Testis (tissue), 3 donors: ENCODE data around the gene KIFC1. TPM values are rescaled to one million over a fixed set of nuclear protein-coding genes. Genes with fewer than 3 reads are reported as not detected.

ENCODE experiments used
- DNase-seq: peaks from one replicate; pipeline ENCODE4 v3.0.0-alpha.2; 2019
- H3K27ac ChIP-seq, 2 donors: fragments of 200-600 bp; sonication (generic); one replicate each; pipeline ENCODE4 v1.5.1; 2019
- H3K27me3 ChIP-seq: fragments of 200-600 bp; sonication (generic); one replicate; pipeline ENCODE4 v1.5.1; 2019
- H3K36me3 ChIP-seq: fragments of 200-600 bp; sonication (generic); one replicate; pipeline ENCODE4 v1.5.1; 2017; ENCODE audit warnings: low read depth; ENCODE audit errors: missing control alignments
- H3K4me1 ChIP-seq: fragments of 200-600 bp; sonication (generic); one replicate; pipeline ENCODE4 v1.5.1; 2019
- H3K4me3 ChIP-seq, 2 donors: fragments of 200-600 bp; sonication (generic); one replicate each; pipeline ENCODE4 v1.5.1; 2017 to 2019
- H3K9me3 ChIP-seq: fragments of 200-600 bp; sonication (generic); one replicate; pipeline ENCODE4 v1.5.1; 2017
- CTCF ChIP-seq, 3 experiments: fragments of 450-650 bp in 2 of 3; fragments of 200-600 bp in 1 of 3; sonication (generic) in 1 of 3; IDR thresholded peaks; one replicate each; pipeline ENCODE4 v1.5.1; 2016 to 2019; ENCODE audit warnings: antibody characterized with exemption in 3 of 3, mild to moderate bottlenecking in 2 of 3, moderate library complexity in 1 of 3
- POLR2A ChIP-seq: fragments of 450-650 bp; IDR thresholded peaks from one replicate; pipeline ENCODE4 v1.6.1; 2017; ENCODE audit warnings: antibody characterized with exemption, mild to moderate bottlenecking, moderate library complexity
- WGBS, 2 donors: methylation state at CpG; one replicate each; pipeline ENCODE4 v1.1.5; 2018; 5-methylcytosine and 5-hydroxymethylcytosine counted together
- intact Hi-C: fragments of 100-400 bp; cut with DNase I; formaldehyde crosslinking; loops from one replicate; pipeline ENCODE4 v1.15.1; 2023; ENCODE audit warnings: low total_unique reads
- polyA plus RNA-seq: library from polyadenylated mRNA; stranded (reverse); fragments of 350-450 nt; fragmentation: Illumina TruSeq; extraction: RNeasy Lipid Tissue Mini Kit (QIAGEN cat#74804); gene quantifications from one replicate; pipeline ENCODE4 v1.2.3, GENCODE V29; 2014; ENCODE audit warnings: low read depth, low replicate concordance; ENCODE audit not compliant: insufficient read depth
- total RNA-seq, 2 donors: library from RNA; depleted of rRNA; stranded (reverse); fragments of >200 nt; gene quantifications; one replicate each; pipeline ENCODE4 v1.2.3, GENCODE V29; 2016

Gene KIFC1
- total and polyA plus RNA-seq, 3 donors from 2014 or later = 19.8 to 22.5 (median 20.2) TPM

GRCh38 chr6:33423777-33424176 lies 32.2 kb downstream of the KIFC1 start:
- Histone ChIP-seq H3K4me3 (no peak overlapping the region), H3K27me3 (no peaks in the 10 kb centered on the region), H3K4me1 (peaks cover 41% of the 10 kb centered on the region), H3K27ac (no peak overlapping the region), H3K9me3 (no peaks in the 10 kb centered on the region), H3K36me3 (no peaks in the 10 kb centered on the region)
- DNase-seq = no peak
- intact Hi-C loops = no loop called here
- TF ChIP-seq POLR2A (no peak), CTCF (IDR thresholded peaks at IDR 0.05) (no peak)
- WGBS, 2 donors = 95 to 100% methylated on average over 2 of the region's 2 CpGs

- no peaks in the 10 kb centered on the region for H3K27me3 ChIP-seq
- 5 to 7% methylated on average over 12 of the region's 12 CpGs for WGBS, 2 donors
- no peak for DNase-seq
- peak overlapping the region; percentile 46 to 83 for H3K4me3 ChIP-seq
- TF ChIP-seq POLR2A (no peak), CTCF (IDR thresholded peaks at IDR 0.05) (no peak)
- peak overlapping the region; percentile 86 to 97 for H3K27ac ChIP-seq
- intact Hi-C loops = no loop called here
- H3K36me3 ChIP-seq = no peaks in the 10 kb centered on the region
- H3K4me1 ChIP-seq = peaks cover 40% of the 10 kb centered on the region
- no peaks in the 10 kb centered on the region for H3K9me3 ChIP-seq
Observed at GRCh38 chr6:33424855-33425667, 33.4 kb downstream of the KIFC1 start.

- H3K9me3 ChIP-seq = no peaks in the 10 kb centered on the region
- peak overlapping the region; percentile 46 to 83 for H3K4me3 ChIP-seq
- TF ChIP-seq CTCF (IDR thresholded peaks at IDR 0.05) (peak in 2 of 3 experiments; percentile 46 to 61), POLR2A (no peak)
- intact Hi-C loops = no loop called here
- 1 to 2% methylated on average over 24 to 36 of the region's 43 CpGs for WGBS, 2 donors
- H3K27ac ChIP-seq = peak overlapping the region; percentile 86 to 97
- no peaks in the 10 kb centered on the region for H3K36me3 ChIP-seq
- no peaks in the 10 kb centered on the region for H3K27me3 ChIP-seq
- peaks cover 48% of the 10 kb centered on the region for H3K4me1 ChIP-seq
- peak; percentile 91 for DNase-seq
Observed at GRCh38 chr6:33425668-33426577, 34.3 kb downstream of the KIFC1 start.

- H3K4me1 ChIP-seq = peaks cover 48% of the 10 kb centered on the region
- H3K36me3 ChIP-seq = no peaks in the 10 kb centered on the region
- WGBS, 2 donors = 6 to 9% methylated on average over 12 of the region's 12 CpGs
- TF ChIP-seq POLR2A (no peak), CTCF (IDR thresholded peaks at IDR 0.05) (no peak)
- DNase-seq = no peak
- H3K9me3 ChIP-seq = no peaks in the 10 kb centered on the region
- peak overlapping the region; percentile 86 to 97 for H3K27ac ChIP-seq
- H3K4me3 ChIP-seq = peak overlapping the region; percentile 52 to 83
- intact Hi-C loops = no loop called here
- H3K27me3 ChIP-seq = no peaks in the 10 kb centered on the region
Observed at GRCh38 chr6:33426590-33427511, 35.2 kb downstream of the KIFC1 start.
